HG03439 (cell line): ENCODE measurements around the gene ADGRG4.

Experiments used
- ATAC-seq: cut with Tn5 transposase; IDR thresholded peaks from one replicate; pipeline ENCODE4 v1.9.1; 2021; ENCODE audit warnings: mild to moderate bottlenecking, moderate library complexity; ENCODE audit not compliant: unreplicated experiment

ADGRG4 gene

GRCh38 chrX:136457303-136457917 is 156.6 kb downstream of the ADGRG4 start:
- no peak for ATAC-seq

GRCh38 chrX:136464589-136464988 is 163.8 kb downstream of the ADGRG4 start:
- ATAC-seq = no peak
